SK-N-SH (cell line): ENCODE measurements around the gene CA12.

Source experiments
- EP300 ChIP-seq, 2 experiments: IDR thresholded peaks; 2 replicates each; pipeline versions ENCODE4 v1.4.0 to v1.6.1; 2012; ENCODE audit warnings: borderline replicate concordance in 1 of 2, low read depth in 1 of 2, low read length in 1 of 2
- JUND ChIP-seq: IDR thresholded peaks from 2 replicates; pipeline ENCODE4 v1.4.0; 2012
- POLR2AphosphoS5 ChIP-seq: IDR thresholded peaks from 2 replicates; pipeline ENCODE4 v1.6.1; 2012; ENCODE audit warnings: low read depth, low read length
- RAD21 ChIP-seq: IDR thresholded peaks from 2 replicates; pipeline ENCODE4 v1.6.1; 2012; ENCODE audit warnings: mild to moderate bottlenecking, low read length
- RCOR1 ChIP-seq: fragments of 150-350 bp; IDR thresholded peaks from 2 replicates; pipeline ENCODE4 v1.6.1; 2017; ENCODE audit warnings: antibody characterized with exemption, low read length
- RFX5 ChIP-seq: IDR thresholded peaks from 2 replicates; pipeline ENCODE4 v1.6.1; 2012; ENCODE audit warnings: mild to moderate bottlenecking, improper control_type of control experiment, low read length
- SMC3 ChIP-seq: IDR thresholded peaks from 2 replicates; pipeline ENCODE4 v1.6.1; 2012; ENCODE audit warnings: low read depth, low read length, improper control_type of control experiment
- TF ChIP-seq, protein P1 (sequence below): fragments of 200-600 bp; sonication (generic); IDR thresholded peaks from 2 replicates; pipeline ENCODE4 v1.6.1; 2017; ENCODE audit warnings: antibody characterized with exemption, mild to moderate bottlenecking, moderate library complexity
- TF ChIP-seq, protein P2 (sequence below): IDR thresholded peaks from 2 replicates; pipeline ENCODE4; 2012

DNA sequence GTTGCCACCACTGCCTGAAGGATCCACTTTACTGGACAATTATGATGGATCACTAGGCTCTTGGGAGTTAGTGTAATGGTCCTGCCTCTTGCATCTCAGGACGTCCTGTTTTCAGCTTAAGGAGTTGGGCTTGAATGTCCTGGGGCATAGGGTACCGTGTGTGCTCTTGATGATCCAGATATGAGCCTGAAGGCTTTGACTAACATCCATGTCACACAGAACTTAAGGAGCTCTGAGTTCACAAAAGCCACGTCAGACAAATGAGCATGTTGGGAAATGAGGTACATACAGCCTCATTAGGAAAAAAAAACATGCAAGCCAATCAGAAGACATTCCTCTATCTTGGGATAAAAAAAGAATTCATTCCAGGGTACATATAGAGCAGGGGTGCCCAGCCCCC, 40.8 kb downstream of the CA12 start:
- TF ChIP-seq, protein P1, sequence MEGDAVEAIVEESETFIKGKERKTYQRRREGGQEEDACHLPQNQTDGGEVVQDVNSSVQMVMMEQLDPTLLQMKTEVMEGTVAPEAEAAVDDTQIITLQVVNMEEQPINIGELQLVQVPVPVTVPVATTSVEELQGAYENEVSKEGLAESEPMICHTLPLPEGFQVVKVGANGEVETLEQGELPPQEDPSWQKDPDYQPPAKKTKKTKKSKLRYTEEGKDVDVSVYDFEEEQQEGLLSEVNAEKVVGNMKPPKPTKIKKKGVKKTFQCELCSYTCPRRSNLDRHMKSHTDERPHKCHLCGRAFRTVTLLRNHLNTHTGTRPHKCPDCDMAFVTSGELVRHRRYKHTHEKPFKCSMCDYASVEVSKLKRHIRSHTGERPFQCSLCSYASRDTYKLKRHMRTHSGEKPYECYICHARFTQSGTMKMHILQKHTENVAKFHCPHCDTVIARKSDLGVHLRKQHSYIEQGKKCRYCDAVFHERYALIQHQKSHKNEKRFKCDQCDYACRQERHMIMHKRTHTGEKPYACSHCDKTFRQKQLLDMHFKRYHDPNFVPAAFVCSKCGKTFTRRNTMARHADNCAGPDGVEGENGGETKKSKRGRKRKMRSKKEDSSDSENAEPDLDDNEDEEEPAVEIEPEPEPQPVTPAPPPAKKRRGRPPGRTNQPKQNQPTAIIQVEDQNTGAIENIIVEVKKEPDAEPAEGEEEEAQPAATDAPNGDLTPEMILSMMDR: no peak
- TF ChIP-seq RAD21 (no peak), POLR2AphosphoS5 (no peak), RFX5 (no peak), JUND (no peak), RCOR1 (no peak), EP300 (IDR thresholded peaks at IDR 0.05; ENCODE audit: borderline replicate concordance in 1 of 2, low read depth in 1 of 2, low read length in 1 of 2) (no peak), SMC3 (no peak)
- TF ChIP-seq, protein P2, sequence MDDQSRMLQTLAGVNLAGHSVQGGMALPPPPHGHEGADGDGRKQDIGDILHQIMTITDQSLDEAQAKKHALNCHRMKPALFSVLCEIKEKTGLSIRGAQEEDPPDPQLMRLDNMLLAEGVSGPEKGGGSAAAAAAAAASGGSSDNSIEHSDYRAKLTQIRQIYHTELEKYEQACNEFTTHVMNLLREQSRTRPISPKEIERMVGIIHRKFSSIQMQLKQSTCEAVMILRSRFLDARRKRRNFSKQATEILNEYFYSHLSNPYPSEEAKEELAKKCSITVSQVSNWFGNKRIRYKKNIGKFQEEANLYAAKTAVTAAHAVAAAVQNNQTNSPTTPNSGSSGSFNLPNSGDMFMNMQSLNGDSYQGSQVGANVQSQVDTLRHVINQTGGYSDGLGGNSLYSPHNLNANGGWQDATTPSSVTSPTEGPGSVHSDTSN: no peak
